Natural killer cell (primary cell): Measurements from ENCODE around the gene ALLC. TPM values are rescaled to one million over a fixed set of nuclear protein-coding genes. Genes with fewer than 3 reads are reported as not detected.

ENCODE experiments used
- ATAC-seq, 3 donors: fragments of 150-1000 bp in 2 of 3; fragments of 200-7000 bp in 1 of 3; cut with Tn5 transposase; 1 replicate in 1 of 3; 2 replicates in 2 of 3; pipeline ENCODE4 v1.10.0; 2021; ENCODE audit warnings: mild to moderate bottlenecking in 2 of 3, moderate library complexity in 2 of 3
- DNase-seq, 2 donors: peaks; one replicate each; pipeline versions ENCODE4 v3.0.0 to v3.0.0-alpha.2; 2013 to 2021; ENCODE audit warnings: mixed read lengths in 1 of 2
- H3K27ac ChIP-seq: one replicate; pipeline ENCODE4 v1.5.1; 2013; ENCODE audit warnings: mild to moderate bottlenecking, low read length
- H3K27me3 ChIP-seq: one replicate; pipeline ENCODE4 v1.6.1; 2013; ENCODE audit warnings: low read length; ENCODE audit not compliant: control insufficient read depth, insufficient read depth
- H3K36me3 ChIP-seq: one replicate; pipeline ENCODE4 v1.6.1; 2013; ENCODE audit warnings: low read length; ENCODE audit not compliant: control insufficient read depth, insufficient read depth
- H3K4me1 ChIP-seq: one replicate; pipeline ENCODE4 v1.6.1; 2013; ENCODE audit warnings: low read length; ENCODE audit not compliant: control insufficient read depth, insufficient read depth
- H3K4me3 ChIP-seq: one replicate; pipeline ENCODE4 v1.5.1; 2013; ENCODE audit warnings: low read length
- H3K9me3 ChIP-seq: one replicate; pipeline ENCODE4 v1.6.1; 2013; ENCODE audit warnings: low read length; ENCODE audit not compliant: control insufficient read depth, insufficient read depth
- H3K27ac Mint-ChIP-seq, 2 donors: one replicate each; pipeline ENCODE4 v1.8.0; 2022; ENCODE audit warnings: mild to moderate bottlenecking in 2 of 2, mixed read lengths in 2 of 2, moderate library complexity in 1 of 2
- H3K27me3 Mint-ChIP-seq, 2 donors: one replicate each; pipeline ENCODE4 v1.8.0; 2022; ENCODE audit warnings: low read depth in 2 of 2, mixed read lengths in 2 of 2
- H3K36me3 Mint-ChIP-seq: one replicate; pipeline ENCODE4 v1.8.0; 2022; ENCODE audit warnings: mixed read lengths
- H3K4me1 Mint-ChIP-seq, 2 donors: one replicate each; pipeline ENCODE4 v1.8.0; 2022; ENCODE audit warnings: mixed read lengths in 2 of 2
- H3K4me3 Mint-ChIP-seq: one replicate; pipeline ENCODE4 v1.8.0; 2022; ENCODE audit warnings: mild to moderate bottlenecking, moderate library complexity, mixed read lengths
- H3K9me3 Mint-ChIP-seq, 2 donors: one replicate each; pipeline ENCODE4 v1.8.0; 2022; ENCODE audit warnings: mixed read lengths in 2 of 2
- WGBS: methylation state at CpG from one replicate; pipeline ENCODE4 v1.1.7; 2013; ENCODE audit warnings: missing lambda C conversion rate; ENCODE audit not compliant: insufficient coverage; 5-methylcytosine and 5-hydroxymethylcytosine counted together
- intact Hi-C: fragments of 100-400 bp; cut with micrococcal nuclease; formaldehyde crosslinking; loops from one replicate; pipeline ENCODE4 v1.14.2; 2022
- total RNA-seq, 4 donors: library from RNA; stranded (reverse); fragments of 120-200 nt in 1 of 4; gene quantifications; one replicate each; pipeline versions ENCODE4 v1.2.3 to v1.2.4, GENCODE V29; 2013 to 2022
- TF ChIP-seq, protein P1 (sequence below): fragments of 200-600 bp; IDR thresholded peaks from one replicate; pipeline ENCODE4 v1.8.0; 2022; ENCODE audit warnings: antibody characterized with exemption

ALLC gene
- total RNA-seq, 3 donors from 2014 or later (not counting 1 experiment from before 2014, with no cell fraction given) = not detected

- TF ChIP-seq, protein P1, sequence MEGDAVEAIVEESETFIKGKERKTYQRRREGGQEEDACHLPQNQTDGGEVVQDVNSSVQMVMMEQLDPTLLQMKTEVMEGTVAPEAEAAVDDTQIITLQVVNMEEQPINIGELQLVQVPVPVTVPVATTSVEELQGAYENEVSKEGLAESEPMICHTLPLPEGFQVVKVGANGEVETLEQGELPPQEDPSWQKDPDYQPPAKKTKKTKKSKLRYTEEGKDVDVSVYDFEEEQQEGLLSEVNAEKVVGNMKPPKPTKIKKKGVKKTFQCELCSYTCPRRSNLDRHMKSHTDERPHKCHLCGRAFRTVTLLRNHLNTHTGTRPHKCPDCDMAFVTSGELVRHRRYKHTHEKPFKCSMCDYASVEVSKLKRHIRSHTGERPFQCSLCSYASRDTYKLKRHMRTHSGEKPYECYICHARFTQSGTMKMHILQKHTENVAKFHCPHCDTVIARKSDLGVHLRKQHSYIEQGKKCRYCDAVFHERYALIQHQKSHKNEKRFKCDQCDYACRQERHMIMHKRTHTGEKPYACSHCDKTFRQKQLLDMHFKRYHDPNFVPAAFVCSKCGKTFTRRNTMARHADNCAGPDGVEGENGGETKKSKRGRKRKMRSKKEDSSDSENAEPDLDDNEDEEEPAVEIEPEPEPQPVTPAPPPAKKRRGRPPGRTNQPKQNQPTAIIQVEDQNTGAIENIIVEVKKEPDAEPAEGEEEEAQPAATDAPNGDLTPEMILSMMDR = no peak
- no peak overlapping the region for H3K4me3 Mint-ChIP-seq
- no peaks in the 10 kb centered on the region for H3K36me3 ChIP-seq
- H3K27ac Mint-ChIP-seq = no peak overlapping the region
- ATAC-seq (no peak), DNase-seq (no peak)
- intact Hi-C loops = no loop called here
- no peak overlapping the region for H3K4me3 ChIP-seq
- no peaks in the 10 kb centered on the region for H3K9me3 Mint-ChIP-seq
- H3K9me3 ChIP-seq = no peaks in the 10 kb centered on the region
- H3K27me3 ChIP-seq = no peaks in the 10 kb centered on the region
- H3K27me3 Mint-ChIP-seq = no peaks in the 10 kb centered on the region
- H3K36me3 Mint-ChIP-seq = no peaks in the 10 kb centered on the region
- no peaks in the 10 kb centered on the region for H3K4me1 Mint-ChIP-seq
- no peak overlapping the region for H3K27ac ChIP-seq
- WGBS = 76% methylated on average over 23 of the region's 23 CpGs
- H3K4me1 ChIP-seq = no peaks in the 10 kb centered on the region
These were observed 47.0 kb upstream of the ALLC start for GRCh38 chr2:3610881-3611505.

DNA sequence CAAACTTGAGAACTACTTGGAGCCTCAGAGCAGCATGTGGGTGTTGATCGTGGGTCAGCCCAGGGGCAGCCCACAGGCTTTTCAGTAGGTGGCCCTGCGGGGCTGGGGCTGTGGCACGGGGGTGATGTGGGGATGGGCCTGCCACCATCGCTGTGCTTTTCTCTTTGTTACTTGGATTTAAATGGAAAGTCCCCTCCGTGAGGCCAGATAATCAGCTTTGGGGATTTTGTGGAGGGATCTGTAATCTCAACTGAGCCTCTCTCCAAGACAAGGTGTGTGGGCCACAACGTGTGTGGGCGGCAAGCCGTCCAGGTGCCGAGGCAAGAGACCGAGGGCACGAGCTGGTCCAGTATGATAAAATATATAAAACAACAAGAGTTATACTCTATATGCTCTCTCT is 46.4 kb upstream of the ALLC start:
- no peaks in the 10 kb centered on the region for H3K36me3 ChIP-seq
- H3K27me3 ChIP-seq = no peaks in the 10 kb centered on the region
- Mint-ChIP-seq H3K4me3 (no peak overlapping the region), H3K27me3 (no peaks in the 10 kb centered on the region), H3K4me1 (no peaks in the 10 kb centered on the region), H3K27ac (no peak overlapping the region), H3K9me3 (no peaks in the 10 kb centered on the region), H3K36me3 (no peaks in the 10 kb centered on the region)
- H3K4me1 ChIP-seq = no peaks in the 10 kb centered on the region
- no peak for DNase-seq
- no peaks in the 10 kb centered on the region for H3K9me3 ChIP-seq
- H3K27ac ChIP-seq = no peak overlapping the region
- intact Hi-C loops = no loop called here
- TF ChIP-seq, protein P1 = no peak
- no peak for ATAC-seq
- 96% methylated on average over 7 of the region's 11 CpGs for WGBS
- no peak overlapping the region for H3K4me3 ChIP-seq

GRCh38 chr2:3612639-3613523 is 45.1 kb upstream of the ALLC start:
- Mint-ChIP-seq H3K4me3 (no peak overlapping the region), H3K36me3 (no peaks in the 10 kb centered on the region), H3K9me3 (no peaks in the 10 kb centered on the region), H3K4me1 (no peaks in the 10 kb centered on the region), H3K27me3 (no peaks in the 10 kb centered on the region), H3K27ac (no peak overlapping the region)
- 84% methylated on average over 28 of the region's 29 CpGs for WGBS
- H3K27me3 ChIP-seq = no peaks in the 10 kb centered on the region
- no peak overlapping the region for H3K27ac ChIP-seq
- DNase-seq = no peak
- H3K4me3 ChIP-seq = no peak overlapping the region
- H3K36me3 ChIP-seq = no peaks in the 10 kb centered on the region
- no peak for ATAC-seq
- TF ChIP-seq, protein P1 = no peak
- no peaks in the 10 kb centered on the region for H3K9me3 ChIP-seq
- no peaks in the 10 kb centered on the region for H3K4me1 ChIP-seq
- intact Hi-C loops = no loop called here
